ENCODE data around the gene MTMR4.

GRCh38 chr17:58527306-58527705 is 12.9 kb upstream of the MTMR4 start:
- TF ChIP-seq CTCF (IDR thresholded peaks at IDR 0.05; ENCODE audit: low read depth, low read length, poor library complexity, severe bottlenecking) (peak; percentile 33), EZH2phosphoT487 (IDR thresholded peaks at IDR 0.05; ENCODE audit: borderline replicate concordance, low read length) (no peak)

All from DOHH2 (cell line).